Karpas-422 (cell line): ENCODE measurements around the gene TPD52L1. TPM values are rescaled to one million over a fixed set of nuclear protein-coding genes. Genes with fewer than 3 reads are reported as not detected.
A peak's percentile ranks its signal among the peaks of the same experiment; 100 is the strongest.
"Not testable (repeated sequence)": the region's sequence is repeated elsewhere in the genome, so short reads cannot be mapped to it uniquely, and the experiment has no call there.

Experiments
- DNase-seq: peaks from one replicate; pipeline ENCODE4 v3.0.0-alpha.2; 2015
- H2AFZ ChIP-seq: fragments of 200-600 bp; sonication (generic); 2 replicates; pipeline ENCODE4 v1.6.1; 2014; ENCODE audit warnings: antibody characterized with exemption, low read length, mixed read lengths
- H3K27ac ChIP-seq: fragments of 200-600 bp; sonication (generic); 2 replicates; pipeline ENCODE4 v1.5.1; 2014; ENCODE audit warnings: mild to moderate bottlenecking, low read length, moderate library complexity
- H3K27me3 ChIP-seq: fragments of 200-600 bp; sonication (generic); 2 replicates; pipeline ENCODE4 v1.6.1; 2014; ENCODE audit warnings: low read length, mixed read lengths
- H3K36me3 ChIP-seq: fragments of 200-600 bp; sonication (generic); 2 replicates; pipeline ENCODE4 v1.6.1; 2014; ENCODE audit warnings: low read length, mixed read lengths; ENCODE audit not compliant: insufficient read depth
- H3K4me1 ChIP-seq: fragments of 200-600 bp; sonication (generic); 2 replicates; pipeline ENCODE4 v1.6.1; 2014; ENCODE audit warnings: mild to moderate bottlenecking, low read length, mixed read lengths
- H3K4me2 ChIP-seq: fragments of 200-600 bp; sonication (generic); 2 replicates; pipeline ENCODE4 v1.6.1; 2014; ENCODE audit warnings: low read length, low read depth, mild to moderate bottlenecking; ENCODE audit not compliant: poor library complexity, severe bottlenecking
- H3K4me3 ChIP-seq: fragments of 200-600 bp; sonication (generic); 2 replicates; pipeline ENCODE4 v1.5.1; 2014; ENCODE audit warnings: mild to moderate bottlenecking, antibody characterized with exemption, low read length, mixed read lengths
- H3K79me2 ChIP-seq: fragments of 200-600 bp; sonication (generic); 2 replicates; pipeline ENCODE4 v1.6.1; 2014; ENCODE audit warnings: mild to moderate bottlenecking, low read length, mixed read lengths
- H3K9ac ChIP-seq: fragments of 200-600 bp; sonication (generic); 2 replicates; pipeline ENCODE4 v1.6.0; 2014; ENCODE audit warnings: low read length
- H3K9me2 ChIP-seq: fragments of 200-600 bp; sonication (generic), shearing (Covaris generic); replicated peaks from 2 replicates; pipeline ENCODE4 v1.6.0; 2014; ENCODE audit warnings: mild to moderate bottlenecking, low read length, moderate library complexity; ENCODE audit not compliant: insufficient read depth
- H3K9me3 ChIP-seq: fragments of 300-700, 200-600 bp; sonication (generic); 2 replicates; pipeline ENCODE4 v1.6.1; 2014; ENCODE audit warnings: low read length, mixed read lengths
- H4K20me1 ChIP-seq: fragments of 200-600 bp; sonication (generic); 2 replicates; pipeline ENCODE4 v1.6.1; 2014; ENCODE audit warnings: mild to moderate bottlenecking, antibody characterized with exemption, low read length, low read depth; ENCODE audit not compliant: insufficient read depth
- total RNA-seq: library from RNA; depleted of rRNA; stranded (reverse); fragments of >200 nt; shearing (Covaris generic); gene quantifications from 2 replicates; pipeline ENCODE4 v1.2.3, GENCODE V29; 2014; ENCODE audit warnings: low replicate concordance

The TPD52L1 gene
- total RNA-seq, 1 experiment from 2014 or later = not detected

GRCh38 chr6:125282470-125282869 is 128.9 kb downstream of the TPD52L1 start:
- H3K4me3 ChIP-seq, H4K20me1 ChIP-seq, H3K27me3 ChIP-seq, DNase-seq, H3K9me2 ChIP-seq, H3K9ac ChIP-seq, H3K4me2 ChIP-seq, H3K9me3 ChIP-seq, H2AFZ ChIP-seq, H3K4me1 ChIP-seq, H3K27ac ChIP-seq: not testable (repeated sequence)
- H3K79me2 ChIP-seq = peaks cover 79% of the 10 kb centered on the region
- H3K36me3 ChIP-seq = peaks cover 43% of the 10 kb centered on the region

- Histone ChIP-seq H3K27me3 (no peaks in the 10 kb centered on the region), H3K9ac (no peak overlapping the region), H3K36me3 (peaks cover 53% of the 10 kb centered on the region), H3K79me2 (peaks cover 80% of the 10 kb centered on the region), H3K27ac (no peak overlapping the region), H3K4me3 (no peak overlapping the region), H3K9me3 (no peaks in the 10 kb centered on the region), H3K9me2 (no peaks in the 10 kb centered on the region), H3K4me2 (no peak overlapping the region), H4K20me1 (no peaks in the 10 kb centered on the region), H2AFZ (no peak overlapping the region), H3K4me1 (no peaks in the 10 kb centered on the region)
- no peak for DNase-seq
These were observed 131.8 kb downstream of the TPD52L1 start for GRCh38 chr6:125285353-125285752.

- Histone ChIP-seq H3K9me2 (no peaks in the 10 kb centered on the region), H3K27ac (no peak overlapping the region), H3K4me1 (no peaks in the 10 kb centered on the region), H3K9ac (no peak overlapping the region), H4K20me1 (no peaks in the 10 kb centered on the region), H3K79me2 (peaks cover 81% of the 10 kb centered on the region), H3K9me3 (no peaks in the 10 kb centered on the region), H3K4me3 (no peak overlapping the region), H3K27me3 (no peaks in the 10 kb centered on the region), H2AFZ (no peak overlapping the region), H3K4me2 (no peak overlapping the region), H3K36me3 (peaks cover 58% of the 10 kb centered on the region)
- DNase-seq = no peak
These were observed 132.4 kb downstream of the TPD52L1 start for GRCh38 chr6:125285936-125286335.

GRCh38 chr6:125287718-125288117 is 134.1 kb downstream of the TPD52L1 start:
- no peaks in the 10 kb centered on the region for H3K4me1 ChIP-seq
- DNase-seq = no peak
- no peaks in the 10 kb centered on the region for H3K9me3 ChIP-seq
- H3K27me3 ChIP-seq = no peaks in the 10 kb centered on the region
- H3K36me3 ChIP-seq = peaks cover 67% of the 10 kb centered on the region
- no peak overlapping the region for H3K4me2 ChIP-seq
- H2AFZ ChIP-seq = no peak overlapping the region
- H3K27ac ChIP-seq = no peak overlapping the region
- H3K79me2 ChIP-seq = peaks cover 83% of the 10 kb centered on the region
- no peaks in the 10 kb centered on the region for H4K20me1 ChIP-seq
- no peak overlapping the region for H3K4me3 ChIP-seq
- H3K9me2 ChIP-seq = no peaks in the 10 kb centered on the region
- no peak overlapping the region for H3K9ac ChIP-seq

GRCh38 chr6:125293587-125293986 is 140.0 kb downstream of the TPD52L1 start:
- Histone ChIP-seq H3K36me3 (peaks cover 91% of the 10 kb centered on the region), H3K79me2 (peaks cover 88% of the 10 kb centered on the region), H4K20me1 (0 out of 2 replicates have a peak, but pooled peaks cover 4% of the 10 kb centered on the region), H3K27ac (no peak overlapping the region), H3K4me2 (no peak overlapping the region), H3K4me3 (no peak overlapping the region), H3K27me3 (no peaks in the 10 kb centered on the region), H3K4me1 (no peaks in the 10 kb centered on the region), H3K9me3 (no peaks in the 10 kb centered on the region), H3K9ac (no peak overlapping the region), H3K9me2 (no peaks in the 10 kb centered on the region), H2AFZ (no peak overlapping the region)
- no peak for DNase-seq

- H3K27ac ChIP-seq = no peak overlapping the region
- H3K79me2 ChIP-seq = peaks cover 93% of the 10 kb centered on the region
- H3K4me1 ChIP-seq = no peaks in the 10 kb centered on the region
- H3K4me3 ChIP-seq = no peak overlapping the region
- H3K9me2 ChIP-seq = no peaks in the 10 kb centered on the region
- H4K20me1 ChIP-seq = 0 out of 2 replicates have a peak, but pooled peaks cover 4% of the 10 kb centered on the region
- H3K36me3 ChIP-seq = peaks cover 95% of the 10 kb centered on the region
- no peak for DNase-seq
- no peak overlapping the region for H2AFZ ChIP-seq
- H3K27me3 ChIP-seq = no peaks in the 10 kb centered on the region
- no peak overlapping the region for H3K4me2 ChIP-seq
- no peak overlapping the region for H3K9ac ChIP-seq
- no peaks in the 10 kb centered on the region for H3K9me3 ChIP-seq
These were observed 140.5 kb downstream of the TPD52L1 start for GRCh38 chr6:125294036-125294435.

- Histone ChIP-seq H3K27ac (no peak overlapping the region), H3K36me3 (peaks cover 98% of the 10 kb centered on the region), H3K4me1 (peaks cover 7% of the 10 kb centered on the region), H3K9ac (no peak overlapping the region), H3K27me3 (no peaks in the 10 kb centered on the region), H3K79me2 (peaks cover 96% of the 10 kb centered on the region), H3K4me2 (no peak overlapping the region), H3K9me2 (no peaks in the 10 kb centered on the region), H3K4me3 (no peak overlapping the region), H2AFZ (no peak overlapping the region), H3K9me3 (no peaks in the 10 kb centered on the region), H4K20me1 (0 out of 2 replicates have a peak, but pooled peaks cover 4% of the 10 kb centered on the region)
- no peak for DNase-seq
These were observed 141.4 kb downstream of the TPD52L1 start for GRCh38 chr6:125294925-125295324.

- Histone ChIP-seq H3K4me3 (no peak overlapping the region), H3K4me2 (no peak overlapping the region), H3K36me3 (peaks cover 86% of the 10 kb centered on the region), H3K9me2 (no peaks in the 10 kb centered on the region), H3K9ac (no peak overlapping the region), H2AFZ (no peak overlapping the region), H3K4me1 (peaks cover 15% of the 10 kb centered on the region), H3K27ac (no peak overlapping the region), H4K20me1 (0 out of 2 replicates have a peak, but pooled peaks cover 4% of the 10 kb centered on the region), H3K27me3 (no peaks in the 10 kb centered on the region), H3K9me3 (no peaks in the 10 kb centered on the region), H3K79me2 (peaks cover 95% of the 10 kb centered on the region)
- no peak for DNase-seq
These were observed 142.9 kb downstream of the TPD52L1 start for GRCh38 chr6:125296471-125296870.

- Histone ChIP-seq H3K4me3 (no peak overlapping the region), H3K9ac (no peak overlapping the region), H3K27ac (no peak overlapping the region), H3K27me3 (no peaks in the 10 kb centered on the region), H3K9me2 (no peaks in the 10 kb centered on the region), H3K36me3 (peaks cover 59% of the 10 kb centered on the region), H3K9me3 (no peaks in the 10 kb centered on the region), H3K79me2 (peaks cover 68% of the 10 kb centered on the region), H4K20me1 (0 out of 2 replicates have a peak, but pooled peaks cover 4% of the 10 kb centered on the region), H2AFZ (no peak overlapping the region), H3K4me2 (peak overlapping the region; percentile 74), H3K4me1 (peaks cover 21% of the 10 kb centered on the region)
- no peak for DNase-seq
These were observed 145.7 kb downstream of the TPD52L1 start for GRCh38 chr6:125299257-125299656.
